ENCODE results near the gene RAD18. TPM values are rescaled to one million over a fixed set of nuclear protein-coding genes. Genes with fewer than 3 reads are reported as not detected.

Gene RAD18
- total RNA-seq (7.1 TPM), polyA plus RNA-seq (ENCODE audit: insufficient read depth in 1 of 8, insufficient read length in 8 of 8, low replicate concordance in 1 of 8) (1 to 10 TPM; 3.8 to 6.7 (median 5.2) TPM)
- long read RNA-seq, donor 1, partial matches to known transcripts, result 0 of 1 reads
- long read RNA-seq, donor 1, other reads (novel, unspliced or antisense), result 0 of 1 reads
- long read RNA-seq, donor 2, result 0 reads
- long read RNA-seq, donor 3, partial matches to known transcripts, result 13 of 13 reads
- long read RNA-seq, donor 3, other reads (novel, unspliced or antisense), result 0 of 13 reads
- long read RNA-seq, donor 4, result 0 reads
- long read RNA-seq, donor 5, result 0 reads
- long read RNA-seq, donor 6, full-length matches to known transcripts, result 2 of 2 reads
- long read RNA-seq, donor 6, partial matches to known transcripts, result 0 of 2 reads
- long read RNA-seq, donor 6, other reads (novel, unspliced or antisense), result 0 of 2 reads
- long read RNA-seq, donor 7, full-length matches to known transcripts, result 2 of 2 reads
- long read RNA-seq, donor 7, partial matches to known transcripts, result 0 of 2 reads
- long read RNA-seq, donor 7, other reads (novel, unspliced or antisense), result 0 of 2 reads
- long read RNA-seq, donor 8, result 0 reads
- long read RNA-seq, donor 9, full-length matches to known transcripts, result 1 of 1 reads
- long read RNA-seq, donor 9, partial matches to known transcripts, result 0 of 1 reads
- long read RNA-seq, donor 9, other reads (novel, unspliced or antisense), result 0 of 1 reads
- long read RNA-seq, donor 10, partial matches to known transcripts, result 0 of 1 reads
- long read RNA-seq, donor 10, other reads (novel, unspliced or antisense), result 0 of 1 reads
- long read RNA-seq, donor 11, result 0 reads

DNA sequence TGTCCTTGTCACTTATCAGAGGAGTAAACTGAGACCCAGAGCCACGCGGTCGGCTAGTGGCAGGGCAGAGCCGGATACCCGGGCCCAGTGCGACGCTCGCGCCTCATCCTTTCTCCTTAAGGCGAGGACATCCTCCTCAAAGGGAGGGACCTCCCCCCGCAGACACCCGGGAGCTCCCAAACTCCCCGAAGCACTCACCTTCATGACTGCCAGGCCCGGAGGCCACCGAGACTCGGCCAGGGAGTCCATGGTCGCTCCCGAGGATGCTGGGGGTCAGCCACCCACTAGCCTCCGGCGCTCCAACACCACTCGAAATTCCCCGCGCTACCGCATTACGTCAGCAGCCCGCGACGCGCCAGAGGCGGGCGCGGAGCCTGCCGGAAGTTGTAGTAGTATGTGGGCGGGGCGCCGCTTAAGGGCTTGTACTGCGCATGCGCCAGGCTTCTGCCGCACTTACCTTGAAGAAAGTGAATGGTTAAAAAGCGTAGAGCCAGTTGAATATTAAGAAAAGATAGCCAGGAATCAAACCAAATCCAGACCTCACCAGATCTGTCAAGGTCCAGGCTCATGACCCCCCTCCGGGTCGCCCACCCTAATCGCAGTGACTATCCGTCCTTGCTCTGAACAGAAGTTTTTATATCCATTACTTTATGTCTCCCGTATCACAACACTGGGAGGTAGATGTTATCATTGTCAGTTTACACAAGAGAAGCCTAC lies at the start of gene RAD18:
Gene RAD18, minus strand, starts transcription at position 336 of the 717 bp plus-strand sequence. Its CDS starts 87 bp downstream, at position 249.
- peak; percentile 94 for DNase-seq
- WGBS (ENCODE audit: insufficient coverage), result 0% methylated on average over 28 of the region's 45 CpGs
- Histone ChIP-seq H3K4me3 (ENCODE audit: low read length) (peak within 1 kb of the TSS; percentile 82), H3K27me3 (ENCODE audit: control insufficient read depth, insufficient read depth, low read length) (peaks cover 8% of the 10 kb centered on the region), H3K4me1 (ENCODE audit: control insufficient read depth, insufficient read depth, low read length) (peaks cover 6% of the 10 kb centered on the region), H3K27ac (ENCODE audit: low read length) (peak within 1 kb of the TSS; percentile 68), H3K36me3 (ENCODE audit: control insufficient read depth, insufficient read depth, low read length) (no peaks in the 10 kb centered on the region), H3K9me3 (replicated peaks; ENCODE audit: control insufficient read depth, low read depth, low read length) (no peaks in the 10 kb centered on the region)

- WGBS (ENCODE audit: insufficient coverage), result 83% methylated on average over 2 of the region's 2 CpGs
- H3K36me3 ChIP-seq (ENCODE audit: control insufficient read depth, insufficient read depth, low read length), result peaks cover 68% of the 10 kb centered on the region
- H3K27me3 ChIP-seq (ENCODE audit: control insufficient read depth, insufficient read depth, low read length), result no peaks in the 10 kb centered on the region
- H3K9me3 ChIP-seq (replicated peaks; ENCODE audit: control insufficient read depth, low read depth, low read length), result no peaks in the 10 kb centered on the region
- H3K4me1 ChIP-seq (ENCODE audit: control insufficient read depth, insufficient read depth, low read length), result no peaks in the 10 kb centered on the region
- DNase-seq, result no peak
- no peak overlapping the region for H3K27ac ChIP-seq (ENCODE audit: low read length)
- H3K4me3 ChIP-seq (ENCODE audit: low read length), result no peak overlapping the region
Measured at GRCh38 chr3:9012521-9012920, 49.2 kb upstream of the RAD18 start.

DNA sequence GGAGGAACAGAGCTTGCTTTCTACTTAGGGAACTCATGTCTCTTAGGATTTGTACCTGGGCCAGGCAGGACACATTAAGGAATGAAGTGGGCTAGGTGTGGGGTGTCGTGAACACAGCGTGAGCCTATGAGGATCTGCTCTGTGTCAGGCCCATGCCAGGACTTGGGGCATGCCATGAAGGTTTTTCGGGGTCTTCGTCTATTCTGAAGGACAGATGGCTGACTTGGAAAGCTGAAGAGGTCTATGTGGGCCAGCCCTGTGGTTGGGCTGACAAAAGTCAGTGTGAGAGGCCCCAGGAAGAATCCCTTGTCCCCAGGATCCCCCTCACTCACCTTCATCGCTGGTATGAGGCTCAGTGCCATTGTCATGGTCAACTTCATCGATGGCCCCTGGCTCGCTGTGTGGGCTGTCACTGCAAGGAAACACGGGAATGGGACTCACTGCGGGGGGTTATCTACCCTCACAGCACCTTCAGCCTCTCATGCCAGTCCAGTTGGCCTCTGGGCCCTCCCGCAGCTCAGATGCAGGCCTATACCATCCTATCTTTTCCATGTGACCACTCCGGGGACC lies 46.8 kb upstream of the RAD18 start:
- no peaks in the 10 kb centered on the region for H3K27me3 ChIP-seq (ENCODE audit: control insufficient read depth, insufficient read depth, low read length)
- H3K4me1 ChIP-seq (ENCODE audit: control insufficient read depth, insufficient read depth, low read length), result no peaks in the 10 kb centered on the region
- DNase-seq, result no peak
- no peak overlapping the region for H3K4me3 ChIP-seq (ENCODE audit: low read length)
- WGBS (ENCODE audit: insufficient coverage), result 87% methylated on average over 8 of the region's 11 CpGs
- H3K27ac ChIP-seq (ENCODE audit: low read length), result no peak overlapping the region
- H3K9me3 ChIP-seq (replicated peaks; ENCODE audit: control insufficient read depth, low read depth, low read length), result no peaks in the 10 kb centered on the region
- H3K36me3 ChIP-seq (ENCODE audit: control insufficient read depth, insufficient read depth, low read length), result peaks cover 65% of the 10 kb centered on the region

DNA sequence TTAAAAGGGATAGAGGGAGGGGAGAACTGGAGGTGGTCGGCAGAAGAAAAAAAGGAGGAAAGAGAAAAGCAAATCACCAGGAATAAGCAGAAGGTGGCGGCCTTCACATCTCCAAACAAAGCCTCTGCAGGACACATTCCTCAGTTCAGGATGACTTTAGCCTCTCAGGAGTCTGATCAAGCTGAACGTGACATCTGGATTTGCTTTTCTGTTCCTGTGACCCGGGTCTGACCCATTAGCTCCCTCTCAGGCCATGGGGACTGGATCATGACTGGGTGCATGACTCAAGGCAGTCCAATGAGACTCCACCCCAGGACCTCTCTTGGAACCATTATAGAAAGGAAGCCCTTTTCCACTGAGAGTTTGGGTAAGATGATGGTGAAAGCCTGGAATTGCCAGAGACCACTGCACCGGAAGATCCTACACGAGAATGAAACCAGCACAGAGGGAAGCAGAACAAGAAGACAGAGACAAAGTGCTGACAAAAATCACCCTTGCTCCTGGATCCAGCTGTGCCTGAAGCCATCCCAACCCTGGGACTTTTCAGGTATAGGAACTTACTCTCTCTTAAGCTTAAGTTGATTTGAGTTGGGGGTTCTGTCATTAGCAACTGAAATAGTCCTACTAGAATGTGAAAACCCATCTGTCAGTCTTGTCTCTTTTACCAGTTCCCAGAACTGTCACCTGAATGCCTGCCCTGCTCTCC lies 45.4 kb upstream of the RAD18 start:
- Histone ChIP-seq H3K9me3 (replicated peaks; ENCODE audit: control insufficient read depth, low read depth, low read length) (no peaks in the 10 kb centered on the region), H3K36me3 (ENCODE audit: control insufficient read depth, insufficient read depth, low read length) (peaks cover 54% of the 10 kb centered on the region), H3K27me3 (ENCODE audit: control insufficient read depth, insufficient read depth, low read length) (no peaks in the 10 kb centered on the region), H3K27ac (ENCODE audit: low read length) (no peak overlapping the region), H3K4me3 (ENCODE audit: low read length) (no peak overlapping the region), H3K4me1 (ENCODE audit: control insufficient read depth, insufficient read depth, low read length) (no peaks in the 10 kb centered on the region)
- WGBS (ENCODE audit: insufficient coverage), result 73% methylated on average over 4 of the region's 6 CpGs
- DNase-seq, result no peak

DNA sequence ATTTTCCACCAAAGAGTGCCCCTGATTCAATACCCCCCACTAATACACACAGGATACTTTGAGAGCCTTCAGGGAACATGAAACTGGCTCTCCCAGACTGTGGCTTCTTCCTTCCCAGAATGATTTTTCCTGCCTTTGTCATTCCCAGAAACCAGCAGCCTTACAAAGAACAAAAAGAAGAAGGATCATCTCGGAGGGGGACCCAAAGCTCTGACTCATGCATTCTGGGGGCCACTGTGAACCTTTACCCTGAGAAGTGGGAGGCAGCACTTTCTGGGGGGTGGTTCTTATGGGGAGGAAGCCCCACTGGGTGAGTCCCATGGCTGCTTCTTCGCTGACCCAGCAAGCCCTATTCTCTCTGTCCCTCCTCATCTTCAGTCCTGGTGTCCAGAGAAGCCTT lies 44.7 kb upstream of the RAD18 start:
- no CpG with 5 or more reads among the region's 2 CpGs for WGBS (ENCODE audit: insufficient coverage)
- H3K36me3 ChIP-seq (ENCODE audit: control insufficient read depth, insufficient read depth, low read length), result peaks cover 47% of the 10 kb centered on the region
- no peak overlapping the region for H3K27ac ChIP-seq (ENCODE audit: low read length)
- no peaks in the 10 kb centered on the region for H3K27me3 ChIP-seq (ENCODE audit: control insufficient read depth, insufficient read depth, low read length)
- no peak overlapping the region for H3K4me3 ChIP-seq (ENCODE audit: low read length)
- no peak for DNase-seq
- no peaks in the 10 kb centered on the region for H3K4me1 ChIP-seq (ENCODE audit: control insufficient read depth, insufficient read depth, low read length)
- H3K9me3 ChIP-seq (replicated peaks; ENCODE audit: control insufficient read depth, low read depth, low read length), result no peaks in the 10 kb centered on the region

GRCh38 chr3:9007213-9007612 lies 43.9 kb upstream of the RAD18 start:
- 90% methylated on average over 1 of the region's 2 CpGs for WGBS (ENCODE audit: insufficient coverage)
- no peaks in the 10 kb centered on the region for H3K9me3 ChIP-seq (replicated peaks; ENCODE audit: control insufficient read depth, low read depth, low read length)
- H3K4me3 ChIP-seq (ENCODE audit: low read length), result no peak overlapping the region
- H3K4me1 ChIP-seq (ENCODE audit: control insufficient read depth, insufficient read depth, low read length), result no peaks in the 10 kb centered on the region
- no peaks in the 10 kb centered on the region for H3K27me3 ChIP-seq (ENCODE audit: control insufficient read depth, insufficient read depth, low read length)
- peaks cover 41% of the 10 kb centered on the region for H3K36me3 ChIP-seq (ENCODE audit: control insufficient read depth, insufficient read depth, low read length)
- no peak overlapping the region for H3K27ac ChIP-seq (ENCODE audit: low read length)
- no peak for DNase-seq

- Histone ChIP-seq H3K27ac (ENCODE audit: low read length) (no peak overlapping the region), H3K9me3 (replicated peaks; ENCODE audit: control insufficient read depth, low read depth, low read length) (no peaks in the 10 kb centered on the region), H3K36me3 (ENCODE audit: control insufficient read depth, insufficient read depth, low read length) (peaks cover 4% of the 10 kb centered on the region), H3K27me3 (ENCODE audit: control insufficient read depth, insufficient read depth, low read length) (no peaks in the 10 kb centered on the region), H3K4me3 (ENCODE audit: low read length) (no peak overlapping the region), H3K4me1 (ENCODE audit: control insufficient read depth, insufficient read depth, low read length) (peaks cover 14% of the 10 kb centered on the region)
- no peak for DNase-seq
Measured at GRCh38 chr3:9000041-9000440, 36.8 kb upstream of the RAD18 start.

- WGBS (ENCODE audit: insufficient coverage), result 51% methylated on average over 3 of the region's 3 CpGs
- Histone ChIP-seq H3K4me3 (ENCODE audit: low read length) (no peak overlapping the region), H3K27ac (ENCODE audit: low read length) (peak overlapping the region; percentile 83), H3K27me3 (ENCODE audit: control insufficient read depth, insufficient read depth, low read length) (no peaks in the 10 kb centered on the region), H3K36me3 (ENCODE audit: control insufficient read depth, insufficient read depth, low read length) (peaks cover 20% of the 10 kb centered on the region), H3K9me3 (replicated peaks; ENCODE audit: control insufficient read depth, low read depth, low read length) (no peaks in the 10 kb centered on the region), H3K4me1 (ENCODE audit: control insufficient read depth, insufficient read depth, low read length) (peaks cover 14% of the 10 kb centered on the region)
- DNase-seq, result no peak
Measured at GRCh38 chr3:8997151-8997550, 33.9 kb upstream of the RAD18 start.

- no peaks in the 10 kb centered on the region for H3K9me3 ChIP-seq (replicated peaks; ENCODE audit: control insufficient read depth, low read depth, low read length)
- no peak overlapping the region for H3K4me3 ChIP-seq (ENCODE audit: low read length)
Measured at GRCh38 chr3:8996681-8997121, 33.4 kb upstream of the RAD18 start.

More at GRCh38 chr3:8996681-8997121, 33.4 kb upstream of the RAD18 start:
- 9% methylated on average over 5 of the region's 12 CpGs for WGBS (ENCODE audit: insufficient coverage)
- H3K27ac ChIP-seq (ENCODE audit: low read length), result peak overlapping the region; percentile 83
- H3K4me1 ChIP-seq (ENCODE audit: control insufficient read depth, insufficient read depth, low read length), result peaks cover 14% of the 10 kb centered on the region
- DNase-seq, result peak; percentile 96
- H3K27me3 ChIP-seq (ENCODE audit: control insufficient read depth, insufficient read depth, low read length), result no peaks in the 10 kb centered on the region
- peaks cover 20% of the 10 kb centered on the region for H3K36me3 ChIP-seq (ENCODE audit: control insufficient read depth, insufficient read depth, low read length)
